ENCODE results near the gene TXN2. TPM values are rescaled to one million over a fixed set of nuclear protein-coding genes. Genes with fewer than 3 reads are reported as not detected.

Gene TXN2
- total and polyA plus RNA-seq, 2 donors (not counting 1 experiment from before 2014, with no cell fraction given): 39.6 to 54.6 TPM

Small RNA genes lying within 50 kb of the gene (small RNA-seq; reads per million reads assigned to genes)
- gene RF00019 (ENCODE audit: insufficient read length, low read depth, low replicate concordance): not detected

Other genes starting within 250 kb of the TXN2 start
- 56.8 and 60.6 TPM in 2 replicates for gene APOL2, start 242.1 kb downstream of the TXN2 start, total RNA-seq
- 20.6 and 29.4 TPM in 2 replicates for gene APOL2, start 242.1 kb downstream of the TXN2 start, polyA plus RNA-seq
- gene APOL1, start 228.5 kb downstream of the TXN2 start, total RNA-seq: 11.2 and 12.2 TPM in 2 replicates
- gene APOL1, start 228.5 kb downstream of the TXN2 start, polyA plus RNA-seq: 3.3 and 3.6 TPM in 2 replicates
- 552 and 554 TPM in 2 replicates for gene MYH9, start 93.7 kb downstream of the TXN2 start, total RNA-seq
- 108 and 130 TPM in 2 replicates for gene MYH9, start 93.7 kb downstream of the TXN2 start, polyA plus RNA-seq
- gene FOXRED2, start 25.4 kb upstream of the TXN2 start, total RNA-seq: 7.1 and 7.4 TPM in 2 replicates
- 0.86 and 1.0 TPM in 2 replicates for gene FOXRED2, start 25.4 kb upstream of the TXN2 start, polyA plus RNA-seq
- gene EIF3D, start 47.5 kb upstream of the TXN2 start, total RNA-seq: 257 and 274 TPM in 2 replicates
- gene EIF3D, start 47.5 kb upstream of the TXN2 start, polyA plus RNA-seq: 324 and 395 TPM in 2 replicates
- gene CACNG2, start 222.1 kb upstream of the TXN2 start, total RNA-seq: not detected in 2 replicates
- not detected in 2 replicates for gene CACNG2, start 222.1 kb upstream of the TXN2 start, polyA plus RNA-seq

Measured in B cell (primary cell).